Activated T-cell treated with anti-CD3 and anti-CD28 coated beads for 1 hour (primary cell): ENCODE results near the gene GNG8.
A peak's percentile ranks its signal among the peaks of the same experiment; 100 is the strongest.

Experiments
- DNase-seq: peaks from one replicate; pipeline ENCODE4 v3.0.0-alpha.2; 2020; ENCODE audit warnings: low read depth

The GNG8 gene

GRCh38 chr19:46601318-46602224 is 34.4 kb downstream of the GNG8 start, which contains the start of gene CALM3:
TSS of gene CALM3 (plus strand) at chr19:46601330. CDS start at chr19:46601435, 105 bp downstream.
- DNase-seq, result no peak

GRCh38 chr19:46600384-46601317 is 35.4 kb downstream of the GNG8 start:
- DNase-seq, result peak; percentile 97

GRCh38 chr19:46599716-46600373 is 36.2 kb downstream of the GNG8 start:
- DNase-seq, result no peak

GRCh38 chr19:46598372-46598917 is 37.6 kb downstream of the GNG8 start:
- DNase-seq, result no peak

- DNase-seq, result no peak
Measured at GRCh38 chr19:46596008-46596407, 40.0 kb downstream of the GNG8 start.

GRCh38 chr19:46591870-46592269 is 44.1 kb downstream of the GNG8 start:
- DNase-seq, result no peak

- no peak for DNase-seq
Measured at GRCh38 chr19:46591254-46591653, 44.7 kb downstream of the GNG8 start.

GRCh38 chr19:46587861-46588260 is 48.1 kb downstream of the GNG8 start:
- DNase-seq, result no peak

GRCh38 chr19:46586294-46586693 is 49.7 kb downstream of the GNG8 start:
- DNase-seq, result no peak

GRCh38 chr19:46585539-46585938 is 50.5 kb downstream of the GNG8 start:
- DNase-seq, result no peak
